WTC11 (cell line): ENCODE data around the gene CACNA1A. TPM values are rescaled to one million over a fixed set of nuclear protein-coding genes. Genes with fewer than 3 reads are reported as not detected.

Source experiments
- ATAC-seq: fragments of 200-7000 bp; cut with Tn5 transposase; 2 replicates; pipeline ENCODE4 v1.10.0; 2021; ENCODE audit warnings: mild to moderate bottlenecking, moderate library complexity
- CTCF ChIA-PET: fragments of 300-600 bp; sonication (Branson Sonifier 250); formaldehyde crosslinking; loops from one replicate; lab custom pipeline; 2021; ENCODE audit warnings: antibody characterized with exemption; lab: Charles Lee
- POLR2A ChIA-PET: fragments of 350-600 bp; sonication (Branson Sonifier 250); formaldehyde crosslinking; loops from one replicate; lab custom pipeline; 2021; ENCODE audit warnings: antibody characterized with exemption; lab: Charles Lee
- DNase-seq: peaks from one replicate; pipeline ENCODE4 v3.0.0; 2021; ENCODE audit warnings: low spot score
- H3K27ac Mint-ChIP-seq: 2 replicates; pipeline ENCODE4 v1.8.0; 2021; ENCODE audit warnings: mixed read lengths
- H3K27me3 Mint-ChIP-seq: 2 replicates; pipeline ENCODE4 v1.8.0; 2021; ENCODE audit warnings: low read depth, mild to moderate bottlenecking, moderate library complexity, mixed read lengths
- H3K36me3 Mint-ChIP-seq: 2 replicates; pipeline ENCODE4 v1.8.0; 2021; ENCODE audit warnings: mixed read lengths
- H3K4me1 Mint-ChIP-seq: 2 replicates; pipeline ENCODE4 v1.8.0; 2022; ENCODE audit warnings: mixed read lengths
- H3K4me3 Mint-ChIP-seq: 2 replicates; pipeline ENCODE4 v1.8.0; 2021; ENCODE audit warnings: mild to moderate bottlenecking, moderate library complexity, mixed read lengths
- H3K9me3 Mint-ChIP-seq: 2 replicates; pipeline ENCODE4 v1.8.0; 2021; ENCODE audit warnings: mixed read lengths
- CREM ChIP-seq: sonication (generic); formaldehyde crosslinking; IDR thresholded peaks from 2 replicates; pipeline ENCODE4 v1.8.1; 2022; ENCODE audit warnings: mild to moderate bottlenecking, missing genetic modification reagents, moderate library complexity
- E2F1 ChIP-seq: sonication (generic); formaldehyde crosslinking; IDR thresholded peaks from 2 replicates; pipeline ENCODE4 v1.8.0; 2022; ENCODE audit warnings: mild to moderate bottlenecking, missing genetic modification reagents
- ERG ChIP-seq: fragments of 250-450 bp; sonication (Bioruptor Pico); IDR thresholded peaks from 2 replicates; pipeline ENCODE4 v1.8.0; 2021; ENCODE audit warnings: mild to moderate bottlenecking
- FOXJ3 ChIP-seq: sonication (generic); formaldehyde crosslinking; IDR thresholded peaks from 2 replicates; pipeline ENCODE4 v1.9.0; 2021; ENCODE audit warnings: missing genetic modification reagents, mild to moderate bottlenecking, borderline replicate concordance
- FOXP1 ChIP-seq: sonication (generic); formaldehyde crosslinking; IDR thresholded peaks from 2 replicates; pipeline ENCODE4 v1.8.0; 2022; ENCODE audit warnings: missing genetic modification reagents, mild to moderate bottlenecking, moderate library complexity, borderline replicate concordance
- NFATC4 ChIP-seq: fragments of 250-450 bp; sonication (Bioruptor Pico); IDR thresholded peaks from 2 replicates; pipeline ENCODE4 v1.9.0; 2021; ENCODE audit warnings: mild to moderate bottlenecking
- NR3C1 ChIP-seq: sonication (generic); formaldehyde crosslinking; conservative IDR thresholded peaks from 2 replicates; pipeline ENCODE4 v1.8.1; 2023; ENCODE audit warnings: low read depth, mild to moderate bottlenecking, missing genetic modification reagents
- SMAD4 ChIP-seq: sonication (generic); formaldehyde crosslinking; IDR thresholded peaks from 2 replicates; pipeline ENCODE4 v1.8.0; 2022; ENCODE audit warnings: mild to moderate bottlenecking, missing genetic modification reagents
- TP53 ChIP-seq: sonication (generic); formaldehyde crosslinking; IDR thresholded peaks from 2 replicates; pipeline ENCODE4 v1.8.1; 2023; ENCODE audit warnings: mild to moderate bottlenecking, missing genetic modification reagents
- ZNF219 ChIP-seq: sonication (generic); formaldehyde crosslinking; IDR thresholded peaks from 2 replicates; pipeline ENCODE4 v1.8.0; 2023; ENCODE audit warnings: missing genetic modification reagents, mild to moderate bottlenecking, borderline replicate concordance
- ZNF425 ChIP-seq: fragments of 250-450 bp; sonication (Bioruptor Pico); conservative IDR thresholded peaks from 2 replicates; pipeline ENCODE4 v1.9.0; 2021; ENCODE audit warnings: mild to moderate bottlenecking
- total RNA-seq: library from RNA; stranded (reverse); gene quantifications from 3 replicates; pipeline ENCODE4 v1.2.3, GENCODE V29; 2021
- TF ChIP-seq, protein P1 (sequence below): sonication (generic); formaldehyde crosslinking; IDR thresholded peaks from 2 replicates; pipeline ENCODE4 v1.8.1; 2023; ENCODE audit warnings: mild to moderate bottlenecking, missing genetic modification reagents
- TF ChIP-seq, protein P2 (sequence below): fragments of 250-450 bp; sonication (Bioruptor Pico); IDR thresholded peaks from 2 replicates; pipeline ENCODE4 v2.1.2; 2022; ENCODE audit warnings: mild to moderate bottlenecking, moderate library complexity
- TF ChIP-seq, protein P3 (sequence below): sonication (generic); formaldehyde crosslinking; IDR thresholded peaks from 2 replicates; pipeline ENCODE4 v1.8.0; 2022; ENCODE audit warnings: mild to moderate bottlenecking, missing genetic modification reagents

Gene CACNA1A
- total RNA-seq, 1 experiment from 2014 or later = 28.9 TPM

- Mint-ChIP-seq H3K27me3 (no peaks in the 10 kb centered on the region), H3K4me1 (no peaks in the 10 kb centered on the region), H3K36me3 (peaks cover 44% of the 10 kb centered on the region), H3K9me3 (peaks cover 11% of the 10 kb centered on the region), H3K27ac (no peak overlapping the region), H3K4me3 (no peak overlapping the region)
- ATAC-seq = no peak
- ChIA-PET CTCF (interaction anchor here (3.6 kb wide), 1 partner anchor 75 kb away, joined by 16 read pairs; no protein-coding TSS in a partner anchor), POLR2A (no interaction called here)
- TF ChIP-seq, protein P1, sequence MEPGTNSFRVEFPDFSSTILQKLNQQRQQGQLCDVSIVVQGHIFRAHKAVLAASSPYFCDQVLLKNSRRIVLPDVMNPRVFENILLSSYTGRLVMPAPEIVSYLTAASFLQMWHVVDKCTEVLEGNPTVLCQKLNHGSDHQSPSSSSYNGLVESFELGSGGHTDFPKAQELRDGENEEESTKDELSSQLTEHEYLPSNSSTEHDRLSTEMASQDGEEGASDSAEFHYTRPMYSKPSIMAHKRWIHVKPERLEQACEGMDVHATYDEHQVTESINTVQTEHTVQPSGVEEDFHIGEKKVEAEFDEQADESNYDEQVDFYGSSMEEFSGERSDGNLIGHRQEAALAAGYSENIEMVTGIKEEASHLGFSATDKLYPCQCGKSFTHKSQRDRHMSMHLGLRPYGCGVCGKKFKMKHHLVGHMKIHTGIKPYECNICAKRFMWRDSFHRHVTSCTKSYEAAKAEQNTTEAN (CRISPR knock-in tag) = no peak
- TF ChIP-seq ERG (CRISPR knock-in tag) (no peak), SMAD4 (CRISPR knock-in tag) (no peak)
- no peak for DNase-seq
Observed at GRCh38 chr19:13270514-13271105, 235.7 kb downstream of the CACNA1A start.

GRCh38 chr19:13269348-13269747 lies 236.9 kb downstream of the CACNA1A start:
- Mint-ChIP-seq H3K4me1 (peaks cover 2% of the 10 kb centered on the region; the same call in 1 of the 2 replicates), H3K27me3 (no peaks in the 10 kb centered on the region; the same call in 1 of the 2 replicates), H3K9me3 (peaks cover 11% of the 10 kb centered on the region)
- DNase-seq = no peak
- ATAC-seq = no peak
- POLR2A ChIA-PET = no interaction called here
- no peak for TF ChIP-seq CREM (CRISPR knock-in tag)
- TF ChIP-seq, all 79 proteins: peak for 0
- no peak overlapping the region for H3K4me3 Mint-ChIP-seq
- CTCF ChIA-PET = no interaction called here
- no peak overlapping the region for H3K27ac Mint-ChIP-seq
- peaks cover 38% of the 10 kb centered on the region for H3K36me3 Mint-ChIP-seq

GRCh38 chr19:13267889-13268288 lies 238.4 kb downstream of the CACNA1A start:
- POLR2A ChIA-PET = interaction anchor here (1.3 kb wide), 1 partner anchor 96 kb away, joined by 3 read pairs; no protein-coding TSS in a partner anchor
- no peak overlapping the region for H3K4me3 Mint-ChIP-seq
- H3K9me3 Mint-ChIP-seq = peaks cover 11% of the 10 kb centered on the region
- peaks cover 34% of the 10 kb centered on the region for H3K36me3 Mint-ChIP-seq
- peaks cover 4% of the 10 kb centered on the region; the same call in 1 of the 2 replicates for H3K4me1 Mint-ChIP-seq
- DNase-seq = no peak
- H3K27ac Mint-ChIP-seq = no peak overlapping the region
- H3K27me3 Mint-ChIP-seq = no peaks in the 10 kb centered on the region; the same call in 1 of the 2 replicates
- no peak for ATAC-seq
- CTCF ChIA-PET = interaction anchor here (0.6 to 2.6 kb wide), 3 partner anchors 9 to 104 kb away, joined by 4 to 16 read pairs (median 6); no protein-coding TSS in a partner anchor
- TF ChIP-seq NFATC4 (CRISPR knock-in tag) (no peak), FOXP1 (CRISPR knock-in tag) (no peak), NR3C1 (CRISPR knock-in tag) (no peak), TP53 (no peak), ZNF425 (CRISPR knock-in tag) (no peak), ZNF219 (no peak), FOXJ3 (CRISPR knock-in tag) (no peak), E2F1 (CRISPR knock-in tag) (no peak)
- TF ChIP-seq, protein P2, sequence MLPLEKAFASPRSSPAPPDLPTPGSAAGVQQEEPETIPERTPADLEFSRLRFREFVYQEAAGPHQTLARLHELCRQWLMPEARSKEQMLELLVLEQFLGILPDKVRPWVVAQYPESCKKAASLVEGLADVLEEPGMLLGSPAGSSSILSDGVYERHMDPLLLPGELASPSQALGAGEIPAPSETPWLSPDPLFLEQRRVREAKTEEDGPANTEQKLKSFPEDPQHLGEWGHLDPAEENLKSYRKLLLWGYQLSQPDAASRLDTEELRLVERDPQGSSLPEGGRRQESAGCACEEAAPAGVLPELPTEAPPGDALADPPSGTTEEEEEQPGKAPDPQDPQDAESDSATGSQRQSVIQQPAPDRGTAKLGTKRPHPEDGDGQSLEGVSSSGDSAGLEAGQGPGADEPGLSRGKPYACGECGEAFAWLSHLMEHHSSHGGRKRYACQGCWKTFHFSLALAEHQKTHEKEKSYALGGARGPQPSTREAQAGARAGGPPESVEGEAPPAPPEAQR (CRISPR knock-in tag) = no peak
- TF ChIP-seq, protein P3, sequence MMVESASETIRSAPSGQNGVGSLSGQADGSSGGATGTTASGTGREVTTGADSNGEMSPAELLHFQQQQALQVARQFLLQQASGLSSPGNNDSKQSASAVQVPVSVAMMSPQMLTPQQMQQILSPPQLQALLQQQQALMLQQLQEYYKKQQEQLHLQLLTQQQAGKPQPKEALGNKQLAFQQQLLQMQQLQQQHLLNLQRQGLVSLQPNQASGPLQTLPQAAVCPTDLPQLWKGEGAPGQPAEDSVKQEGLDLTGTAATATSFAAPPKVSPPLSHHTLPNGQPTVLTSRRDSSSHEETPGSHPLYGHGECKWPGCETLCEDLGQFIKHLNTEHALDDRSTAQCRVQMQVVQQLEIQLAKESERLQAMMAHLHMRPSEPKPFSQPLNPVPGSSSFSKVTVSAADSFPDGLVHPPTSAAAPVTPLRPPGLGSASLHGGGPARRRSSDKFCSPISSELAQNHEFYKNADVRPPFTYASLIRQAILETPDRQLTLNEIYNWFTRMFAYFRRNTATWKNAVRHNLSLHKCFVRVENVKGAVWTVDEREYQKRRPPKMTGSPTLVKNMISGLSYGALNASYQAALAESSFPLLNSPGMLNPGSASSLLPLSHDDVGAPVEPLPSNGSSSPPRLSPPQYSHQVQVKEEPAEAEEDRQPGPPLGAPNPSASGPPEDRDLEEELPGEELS = no peak
- TF ChIP-seq, all 79 proteins: peak for 0
